ENCODE data around the gene MMAB. TPM values are rescaled to one million over a fixed set of nuclear protein-coding genes. Genes with fewer than 3 reads are reported as not detected.

Gene MMAB
- total and polyA plus RNA-seq, 7 experiments from 2014 or later, result 13.5 to 43.3 (median 23.6) TPM

- ChIA-PET POLR2A (no interaction called here), CTCF (interaction anchor here (0.6 kb wide), 1 partner anchor 63 kb away, joined by 3 read pairs; no protein-coding TSS in a partner anchor)
- Histone ChIP-seq H3K4me3 (ENCODE audit: low read length) (no peak overlapping the region), H3K9me3 (ENCODE audit: control insufficient read depth in 2 of 3, low read length in 3 of 3) (no peaks in the 10 kb centered on the region), H3K27me3 (ENCODE audit: control insufficient read depth in 2 of 2, insufficient read depth in 2 of 2, low read length in 2 of 2) (no peaks in the 10 kb centered on the region), H3K36me3 (ENCODE audit: control insufficient read depth in 2 of 3, insufficient read depth in 3 of 3, low read length in 3 of 3) (peaks cover 31 to 95% (median 33%) of the 10 kb centered on the region in 3 experiments), H3K27ac (ENCODE audit: low read depth, low read length) (no peak overlapping the region), H3K4me1 (ENCODE audit: control insufficient read depth in 2 of 2, insufficient read depth in 2 of 2, low read length in 2 of 2) (no peaks in the 10 kb centered on the region)
- peaks cover 0 to 2% (median 0%) of the 10 kb centered on the region in 11 donors for H3K9me3 Mint-ChIP-seq
- H3K36me3 Mint-ChIP-seq, result peaks cover 11 to 63% (median 30%) of the 10 kb centered on the region in 5 donors
- no peak for ATAC-seq
- intact Hi-C loops (cut with micrococcal nuclease), result no loop called here
- DNase-seq, result no peak
- no peak overlapping the region for H3K4me3 Mint-ChIP-seq
- no peaks in the 10 kb centered on the region for H3K27me3 Mint-ChIP-seq
- peak overlapping the region in 1 of 9 donors; percentile 41 for H3K27ac Mint-ChIP-seq
- H3K4me1 Mint-ChIP-seq, result peaks cover 0 to 5% (median 0%) of the 10 kb centered on the region in 7 donors
Measured at GRCh38 chr12:109504068-109504467, 69.2 kb downstream of the MMAB start.

Other genes with a start within 250 kb of the MMAB start
- gene MYO1H, start 225.6 kb downstream of the MMAB start, total RNA-seq, result under 1 TPM in 1 of 5 experiments, not detected in 4; 0.49 TPM
- not detected for gene MYO1H, start 225.6 kb downstream of the MMAB start, polyA plus RNA-seq
- gene KCTD10, start 96.2 kb downstream of the MMAB start, total RNA-seq, result 10 to 100 TPM; 28.6 to 41.1 (median 29.1) TPM
- gene KCTD10, start 96.2 kb downstream of the MMAB start, polyA plus RNA-seq, result 10 to 100 TPM; 15.4 to 22.5 TPM
- gene UBE3B, start 95.9 kb downstream of the MMAB start, total RNA-seq, result 10 to 100 TPM; 28.7 to 62.8 (median 35.6) TPM
- gene UBE3B, start 95.9 kb downstream of the MMAB start, polyA plus RNA-seq, result 10 to 100 TPM; 20.2 to 25.1 TPM
- gene MVK, start 290 bp upstream of the MMAB start, total RNA-seq, result 10 to 100 TPM; 10.0 to 14.8 (median 11.7) TPM
- 1 to 10 TPM; 1.7 to 3.4 TPM for gene MVK, start 290 bp upstream of the MMAB start, polyA plus RNA-seq
- gene FAM222A, start 140.3 kb upstream of the MMAB start, total RNA-seq, result 1 to 10 TPM in 2 of 5 experiments, under 1 TPM in 3; 0.24 to 1.6 (median 0.80) TPM
- under 1 TPM; 0.08 to 0.09 TPM for gene FAM222A, start 140.3 kb upstream of the MMAB start, polyA plus RNA-seq